Putamen (tissue), 1 donor: ENCODE data around the gene ZIC1.

Source experiments
- DNase-seq: peaks from one replicate; pipeline ENCODE4 v3.0.0-alpha.2; 2016; ENCODE audit warnings: low spot score

The ZIC1 gene

GRCh38 chr3:147422601-147423536, 13.7 kb downstream of the ZIC1 start:
- DNase-seq, result no peak

- no peak for DNase-seq
Observed at GRCh38 chr3:147423537-147423797, 14.3 kb downstream of the ZIC1 start.

- no peak for DNase-seq
Observed at GRCh38 chr3:147423798-147424580, 14.8 kb downstream of the ZIC1 start.

GRCh38 chr3:147424581-147425387, 15.6 kb downstream of the ZIC1 start:
- no peak for DNase-seq

- no peak for DNase-seq
Observed at GRCh38 chr3:147425388-147425850, 16.3 kb downstream of the ZIC1 start.

GRCh38 chr3:147426931-147427330, 17.8 kb downstream of the ZIC1 start:
- DNase-seq, result no peak

- DNase-seq, result no peak
Observed at GRCh38 chr3:147427746-147428145, 18.6 kb downstream of the ZIC1 start.

GRCh38 chr3:147428326-147428725, 19.2 kb downstream of the ZIC1 start:
- DNase-seq, result no peak

- no peak for DNase-seq
Observed at GRCh38 chr3:147428754-147429153, 19.6 kb downstream of the ZIC1 start.

GRCh38 chr3:147431751-147432150, 22.6 kb downstream of the ZIC1 start:
- no peak for DNase-seq

GRCh38 chr3:147447224-147447623, 38.1 kb downstream of the ZIC1 start:
- no peak for DNase-seq

- DNase-seq, result no peak
Observed at GRCh38 chr3:147449669-147450068, 40.5 kb downstream of the ZIC1 start.

GRCh38 chr3:147458995-147459704, 50.0 kb downstream of the ZIC1 start:
- no peak for DNase-seq

- no peak for DNase-seq
Observed at GRCh38 chr3:147462856-147463255, 53.7 kb downstream of the ZIC1 start.
